Inflammatory macrophage (primary cell): ENCODE data around the gene CXCL10.
"Not testable (repeated sequence)": the region's sequence is repeated elsewhere in the genome, so short reads cannot be mapped to it uniquely, and the experiment has no call there.

Source experiments
- DNase-seq, 2 donors: peaks; one replicate each; pipeline ENCODE4 v3.0.0-alpha.2; 2020 to 2022
- total RNA-seq, 18 experiments: gene quantifications; one replicate each; lab custom pipeline; 2026; ENCODE audit warnings: mixed read lengths in 6 of 18, inconsistent platforms in 2 of 18; lab: John Stamatoyannopoulos, UW

The CXCL10 gene
- total RNA-seq, result 0 to 5,770 (median 10.8) reads per million in 18 experiments

- DNase-seq, result no peak
Measured at GRCh38 chr4:76023389-76023788, at the start of gene CXCL10. Gene CXCL10 (minus strand): TSS chr4:76023497. CDS start chr4:76023431, 66 bp downstream.

- DNase-seq, result no peak
Measured at GRCh38 chr4:76072760-76073159, 49.5 kb upstream of the CXCL10 start.

- peak; percentile 83 to 86 for DNase-seq
Measured at GRCh38 chr4:76067652-76068286, 44.5 kb upstream of the CXCL10 start.

- no peak for DNase-seq
Measured at GRCh38 chr4:76066546-76066945, 43.2 kb upstream of the CXCL10 start.

- peak; percentile 35 to 69 for DNase-seq
Measured at GRCh38 chr4:76061982-76062381, 38.7 kb upstream of the CXCL10 start.

- DNase-seq, result no peak
Measured at GRCh38 chr4:76061421-76061820, 38.1 kb upstream of the CXCL10 start.

- peak; percentile 14 to 37 for DNase-seq
Measured at GRCh38 chr4:76060506-76060905, 37.2 kb upstream of the CXCL10 start.

- peak; percentile 62 to 90 for DNase-seq
Measured at GRCh38 chr4:76059750-76060149, 36.5 kb upstream of the CXCL10 start.

GRCh38 chr4:76058888-76059426 is 35.7 kb upstream of the CXCL10 start:
- DNase-seq, result peak; percentile 31 to 32

- no peak for DNase-seq
Measured at GRCh38 chr4:76058302-76058701, 35.0 kb upstream of the CXCL10 start.

- no peak for DNase-seq
Measured at GRCh38 chr4:76055421-76055820, 32.1 kb upstream of the CXCL10 start.

GRCh38 chr4:76055016-76055415 is 31.7 kb upstream of the CXCL10 start:
- no peak for DNase-seq

GRCh38 chr4:76053730-76054129 is 30.4 kb upstream of the CXCL10 start:
- DNase-seq, result no peak

GRCh38 chr4:76050560-76051050 is 27.3 kb upstream of the CXCL10 start:
- not testable (repeated sequence) for DNase-seq

GRCh38 chr4:76049860-76050416 is 26.6 kb upstream of the CXCL10 start:
- DNase-seq, result not testable (repeated sequence)

- peak in 1 of 2 donors; percentile 15 for DNase-seq
Measured at GRCh38 chr4:76044686-76045085, 21.4 kb upstream of the CXCL10 start.

- not testable (repeated sequence) for DNase-seq
Measured at GRCh38 chr4:76043306-76043705, 20.0 kb upstream of the CXCL10 start.

GRCh38 chr4:76042241-76042998 is 19.1 kb upstream of the CXCL10 start:
- DNase-seq, result not testable (repeated sequence)

GRCh38 chr4:76036855-76037254 is 13.6 kb upstream of the CXCL10 start:
- no peak for DNase-seq

- DNase-seq, result no peak
Measured at GRCh38 chr4:76035799-76036380, 12.6 kb upstream of the CXCL10 start, which contains the start of gene CXCL11. Gene CXCL11 (minus strand): TSS chr4:76036070. CDS start chr4:76035987, 83 bp downstream.

- DNase-seq, result peak; percentile 75 to 88
Measured at GRCh38 chr4:76035141-76035540, 11.8 kb upstream of the CXCL10 start.

- DNase-seq, result peak in 1 of 2 donors; percentile 76
Measured at GRCh38 chr4:76029300-76029699, 6.0 kb upstream of the CXCL10 start.

- peak; percentile 16 to 59 for DNase-seq
Measured at GRCh38 chr4:76028350-76028765, 5.1 kb upstream of the CXCL10 start.
